HEK293T (cell line): ENCODE results near the gene ACP7.

Experiments used
- CTCF ChIA-PET: fragments of 350-600 bp; formaldehyde crosslinking; extraction: SDS; loops from one replicate; lab custom pipeline; 2021; ENCODE audit warnings: antibody characterized with exemption, inconsistent platforms; lab: Yijun Ruan, JAX
- POLR2A ChIA-PET: fragments of 350-600 bp; formaldehyde crosslinking; extraction: SDS; loops from one replicate; lab custom pipeline; 2020; ENCODE audit warnings: antibody characterized with exemption, inconsistent platforms; lab: Yijun Ruan, JAX
- DNase-seq: peaks from one replicate; pipeline ENCODE4 v3.0.0; 2012; ENCODE audit warnings: mixed read lengths; ENCODE audit errors: extremely low spot score
- ARNT ChIP-seq: fragments of 450-650 bp; IDR thresholded peaks from 2 replicates; pipeline ENCODE4 v1.6.1; 2017; ENCODE audit warnings: mild to moderate bottlenecking
- BHLHE40 ChIP-seq: fragments of 450-650 bp; IDR thresholded peaks from 2 replicates; pipeline ENCODE4 v1.6.1; 2016; ENCODE audit warnings: mild to moderate bottlenecking, moderate library complexity, borderline replicate concordance
- CTBP1 ChIP-seq: fragments of 450-650 bp; IDR thresholded peaks from 2 replicates; pipeline ENCODE4 v1.6.1; 2016; ENCODE audit warnings: borderline replicate concordance
- ELF4 ChIP-seq: fragments of 450-650 bp; IDR thresholded peaks from 2 replicates; pipeline ENCODE4 v1.6.1; 2017; ENCODE audit warnings: antibody characterized with exemption
- FOXA1 ChIP-seq: fragments of 450-650 bp; IDR thresholded peaks from 2 replicates; pipeline ENCODE4 v1.6.1; 2016; ENCODE audit warnings: mild to moderate bottlenecking
- FOXK2 ChIP-seq: fragments of 450-650 bp; IDR thresholded peaks from 2 replicates; pipeline ENCODE4 v1.6.1; 2016; ENCODE audit warnings: mild to moderate bottlenecking
- FOXM1 ChIP-seq: fragments of 450-650 bp; IDR thresholded peaks from 2 replicates; pipeline ENCODE4 v1.6.1; 2017; ENCODE audit warnings: mild to moderate bottlenecking, borderline replicate concordance
- HDGF ChIP-seq: fragments of 450-650 bp; IDR thresholded peaks from 2 replicates; pipeline ENCODE4 v1.6.1; 2017; ENCODE audit warnings: antibody characterized with exemption, borderline replicate concordance
- L3MBTL2 ChIP-seq: fragments of 450-650 bp; conservative IDR thresholded peaks from 2 replicates; pipeline ENCODE4 v1.6.1; 2016; ENCODE audit warnings: mild to moderate bottlenecking
- LEF1 ChIP-seq: fragments of 450-650 bp; IDR thresholded peaks from 2 replicates; pipeline ENCODE4 v1.6.1; 2017; ENCODE audit warnings: mild to moderate bottlenecking, borderline replicate concordance
- NFRKB ChIP-seq: fragments of 450-650 bp; IDR thresholded peaks from 2 replicates; pipeline ENCODE4 v1.6.1; 2016; ENCODE audit warnings: mild to moderate bottlenecking, moderate library complexity
- PKNOX1 ChIP-seq: fragments of 450-650 bp; IDR thresholded peaks from 2 replicates; pipeline ENCODE4 v1.6.1; 2016
- SP1 ChIP-seq: fragments of 450-650 bp; IDR thresholded peaks from 2 replicates; pipeline ENCODE4 v1.6.1; 2017
- SUZ12 ChIP-seq: fragments of 450-650 bp; IDR thresholded peaks from 2 replicates; pipeline ENCODE4 v1.6.1; 2016; ENCODE audit warnings: mild to moderate bottlenecking
- TARDBP ChIP-seq: fragments of 450-650 bp; IDR thresholded peaks from 2 replicates; pipeline ENCODE4 v1.6.1; 2016
- ZNF384 ChIP-seq: fragments of 450-650 bp; IDR thresholded peaks from 2 replicates; pipeline ENCODE4 v1.6.1; 2016

Gene ACP7

GRCh38 chr19:39132344-39132969 lies 48.3 kb downstream of the ACP7 start:
- POLR2A ChIA-PET = interaction anchor here (1.3 kb wide), 1 partner anchor 13 kb away, joined by 3 read pairs; no protein-coding TSS in a partner anchor
- TF ChIP-seq HDGF (no peak), LEF1 (no peak)
- CTCF ChIA-PET = no interaction called here
- no peak for DNase-seq

GRCh38 chr19:39133431-39134270 lies 49.5 kb downstream of the ACP7 start:
- ChIA-PET POLR2A (interaction anchor here (1.3 kb wide), 1 partner anchor 12 kb away, joined by 3 read pairs; no protein-coding TSS in a partner anchor), CTCF (no interaction called here)
- no peak for TF ChIP-seq NFRKB
- TF ChIP-seq LEF1 = no peak
- TF ChIP-seq SP1 = no peak
- TF ChIP-seq ELF4 = no peak
- no peak for TF ChIP-seq BHLHE40
- DNase-seq = no peak

- ChIA-PET CTCF (no interaction called here), POLR2A (no interaction called here)
- no peak for DNase-seq
- TF ChIP-seq TARDBP (no peak), PKNOX1 (no peak), FOXA1 (no peak), LEF1 (no peak)
Measured at GRCh38 chr19:39135701-39136100, 51.5 kb downstream of the ACP7 start.

- TF ChIP-seq FOXM1 = no peak
- no peak for TF ChIP-seq LEF1
- TF ChIP-seq ELF4 = no peak
- TF ChIP-seq L3MBTL2 = no peak
- TF ChIP-seq SP1 = no peak
- ChIA-PET CTCF (no interaction called here), POLR2A (no interaction called here)
- no peak for DNase-seq
Measured at GRCh38 chr19:39136225-39136940, 52.2 kb downstream of the ACP7 start.

- DNase-seq = no peak
- TF ChIP-seq SP1 (no peak), HDGF (no peak), FOXM1 (no peak), BHLHE40 (no peak), SUZ12 (no peak)
- POLR2A ChIA-PET = no interaction called here
- CTCF ChIA-PET = no interaction called here
Measured at GRCh38 chr19:39137131-39137530, 53.0 kb downstream of the ACP7 start.

- ChIA-PET POLR2A (interaction anchor here (1.3 kb wide), 1 partner anchor 203 kb away, joined by 3 read pairs; the partner anchor contains the start of gene SAMD4B), CTCF (no interaction called here)
- no peak for DNase-seq
- no peak for TF ChIP-seq L3MBTL2
- TF ChIP-seq SP1 = no peak
- TF ChIP-seq TARDBP = no peak
- TF ChIP-seq PKNOX1 = no peak
- no peak for TF ChIP-seq ELF4
- no peak for TF ChIP-seq CTBP1
- no peak for TF ChIP-seq LEF1
- TF ChIP-seq ZNF384 = no peak
- no peak for TF ChIP-seq FOXK2
- no peak for TF ChIP-seq HDGF
- TF ChIP-seq FOXM1 = no peak
- no peak for TF ChIP-seq NFRKB
- no peak for TF ChIP-seq FOXA1
- TF ChIP-seq ARNT = no peak
- no peak for TF ChIP-seq BHLHE40
- TF ChIP-seq SUZ12 = no peak
Measured at GRCh38 chr19:39138221-39139211, 54.3 kb downstream of the ACP7 start.
